Measurements from ENCODE around the gene HSP90AA1.
"Not testable (repeated sequence)": the region's sequence is repeated elsewhere in the genome, so short reads cannot be mapped to it uniquely, and the experiment has no call there.

HSP90AA1 gene

GRCh38 chr14:102086972-102087761 is at the start of gene HSP90AA1:
Gene HSP90AA1 (minus strand): TSS chr14:102087044. CDS start chr14:102086378, 666 bp downstream.
- DNase-seq (ENCODE audit: low spot score) = peak; percentile 92

GRCh38 chr14:102135456-102135855 is 48.6 kb upstream of the HSP90AA1 start:
- DNase-seq (ENCODE audit: low spot score) = not testable (repeated sequence)

- DNase-seq (ENCODE audit: low spot score) = not testable (repeated sequence)
Observed at GRCh38 chr14:102134719-102135118, 47.9 kb upstream of the HSP90AA1 start.

- not testable (repeated sequence) for DNase-seq (ENCODE audit: low spot score)
Observed at GRCh38 chr14:102134021-102134420, 47.2 kb upstream of the HSP90AA1 start.

- DNase-seq (ENCODE audit: low spot score) = no peak
Observed at GRCh38 chr14:102131741-102132140, 44.9 kb upstream of the HSP90AA1 start.

- no peak for DNase-seq (ENCODE audit: low spot score)
Observed at GRCh38 chr14:102126807-102127455, 40.1 kb upstream of the HSP90AA1 start.

- DNase-seq (ENCODE audit: low spot score) = no peak
Observed at GRCh38 chr14:102125546-102125945, 38.7 kb upstream of the HSP90AA1 start.

GRCh38 chr14:102124419-102124818 is 37.6 kb upstream of the HSP90AA1 start:
- DNase-seq (ENCODE audit: low spot score) = no peak

- DNase-seq (ENCODE audit: low spot score) = no peak
Observed at GRCh38 chr14:102121567-102121966, 34.7 kb upstream of the HSP90AA1 start.

- no peak for DNase-seq (ENCODE audit: low spot score)
Observed at GRCh38 chr14:102120888-102121287, 34.0 kb upstream of the HSP90AA1 start.

- DNase-seq (ENCODE audit: low spot score) = no peak
Observed at GRCh38 chr14:102117852-102118251, 31.0 kb upstream of the HSP90AA1 start.

GRCh38 chr14:102116361-102117180 is 29.7 kb upstream of the HSP90AA1 start:
- DNase-seq (ENCODE audit: low spot score) = no peak

- DNase-seq (ENCODE audit: low spot score) = no peak
Observed at GRCh38 chr14:102111101-102111500, 24.3 kb upstream of the HSP90AA1 start.

GRCh38 chr14:102109332-102109731 is 22.5 kb upstream of the HSP90AA1 start:
- not testable (repeated sequence) for DNase-seq (ENCODE audit: low spot score)

GRCh38 chr14:102105369-102105768 is 18.5 kb upstream of the HSP90AA1 start:
- no peak for DNase-seq (ENCODE audit: low spot score)

- DNase-seq (ENCODE audit: low spot score) = no peak
Observed at GRCh38 chr14:102103062-102103695, 16.3 kb upstream of the HSP90AA1 start.

GRCh38 chr14:102097441-102098135 is 10.7 kb upstream of the HSP90AA1 start:
- DNase-seq (ENCODE audit: low spot score) = no peak

- peak; percentile 64 for DNase-seq (ENCODE audit: low spot score)
Observed at GRCh38 chr14:102096569-102097188, 9.8 kb upstream of the HSP90AA1 start.

GRCh38 chr14:102095871-102096568 is 9.2 kb upstream of the HSP90AA1 start:
- no peak for DNase-seq (ENCODE audit: low spot score)

GRCh38 chr14:102095231-102095870 is 8.5 kb upstream of the HSP90AA1 start:
- DNase-seq (ENCODE audit: low spot score) = no peak
